ENCODE measurements around the gene KHDC1.

DNA sequence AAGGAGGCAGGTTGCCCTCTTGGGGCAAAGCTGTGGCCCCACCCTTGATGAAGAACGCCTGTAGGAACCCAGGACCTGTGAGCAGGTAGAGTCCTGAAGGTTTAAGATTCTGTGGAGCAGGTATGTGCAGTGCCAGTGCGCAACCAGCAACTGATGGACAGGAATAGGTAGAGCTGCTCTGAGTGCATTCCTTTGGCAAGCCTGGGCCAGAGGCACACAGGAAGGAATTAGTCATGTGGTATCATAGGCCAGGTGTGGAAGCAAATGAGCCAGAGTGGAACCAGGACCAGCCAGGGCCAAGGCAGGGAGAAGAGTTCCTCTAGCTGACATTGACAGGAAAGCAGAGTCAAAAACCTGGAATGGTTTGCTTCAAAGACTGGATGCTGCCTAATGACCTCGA is 1.4 kb upstream of the KHDC1 start:
- TF ChIP-seq EZH2phosphoT487 (IDR thresholded peaks at IDR 0.05; ENCODE audit: insufficient read depth, low read depth) (no peak), EZH2 (IDR thresholded peaks at IDR 0.05; ENCODE audit: insufficient read depth, poor library complexity, severe bottlenecking) (no peak)
